Activated T-cell treated with anti-CD3 and anti-CD28 coated beads for 48 hours (primary cell): Measurements from ENCODE around the gene TMEM43.

Experiments used
- DNase-seq: peaks from one replicate; pipeline ENCODE4 v3.0.0-alpha.2; 2020; ENCODE audit warnings: low read depth

Gene TMEM43

GRCh38 chr3:14138109-14138877, 13.4 kb downstream of the TMEM43 start:
- DNase-seq, result no peak

GRCh38 chr3:14138878-14139655, 14.2 kb downstream of the TMEM43 start:
- DNase-seq, result no peak

- no peak for DNase-seq
These were observed 14.9 kb downstream of the TMEM43 start for GRCh38 chr3:14139771-14140170.

GRCh38 chr3:14140668-14141067, 15.8 kb downstream of the TMEM43 start:
- DNase-seq, result no peak

GRCh38 chr3:14141144-14141543, 16.3 kb downstream of the TMEM43 start:
- DNase-seq, result no peak

GRCh38 chr3:14141602-14142341, 16.9 kb downstream of the TMEM43 start:
- DNase-seq, result no peak

- DNase-seq, result peak; percentile 25
These were observed 17.9 kb downstream of the TMEM43 start for GRCh38 chr3:14142567-14143270.

- no peak for DNase-seq
These were observed 18.7 kb downstream of the TMEM43 start for GRCh38 chr3:14143271-14144225.

GRCh38 chr3:14144423-14145075, 19.7 kb downstream of the TMEM43 start:
- DNase-seq, result peak; percentile 23

GRCh38 chr3:14145236-14145635, 20.4 kb downstream of the TMEM43 start:
- DNase-seq, result no peak

- no peak for DNase-seq
These were observed 21.0 kb downstream of the TMEM43 start for GRCh38 chr3:14145670-14146380.

GRCh38 chr3:14146381-14147065, 21.7 kb downstream of the TMEM43 start:
- DNase-seq, result no peak

- DNase-seq, result no peak
These were observed 22.2 kb downstream of the TMEM43 start for GRCh38 chr3:14147066-14147435.

- no peak for DNase-seq
These were observed 22.8 kb downstream of the TMEM43 start for GRCh38 chr3:14147617-14148016.

- no peak for DNase-seq
These were observed 23.5 kb downstream of the TMEM43 start for GRCh38 chr3:14148041-14148985.

- DNase-seq, result no peak
These were observed 25.2 kb downstream of the TMEM43 start for GRCh38 chr3:14150078-14150477.

- DNase-seq, result no peak
These were observed 25.8 kb downstream of the TMEM43 start for GRCh38 chr3:14150491-14151230.
